DOHH2 (cell line): ENCODE data around the gene CRYBG3.

Experiments used
- H3F3A ChIP-seq: fragments of 200-600 bp; sonication (generic), shearing (Covaris generic); 2 replicates; pipeline ENCODE4 v1.6.0; 2016; ENCODE audit warnings: antibody characterized with exemption, mild to moderate bottlenecking; ENCODE audit not compliant: control insufficient read depth, insufficient read depth
- H3K27ac ChIP-seq: fragments of 200-600 bp; sonication (generic); 2 replicates; pipeline ENCODE4 v1.5.1; 2014; ENCODE audit warnings: low read depth, mild to moderate bottlenecking, low read length, moderate library complexity
- H3K27me3 ChIP-seq: fragments of 200-600 bp; sonication (generic); 2 replicates; pipeline ENCODE4 v1.6.1; 2014; ENCODE audit warnings: mild to moderate bottlenecking, low read length, mixed read lengths; ENCODE audit not compliant: control insufficient read depth
- H3K36me3 ChIP-seq: fragments of 200-600 bp; sonication (generic); 2 replicates; pipeline ENCODE4 v1.6.1; 2014; ENCODE audit warnings: mild to moderate bottlenecking, low read length, moderate library complexity, mixed read lengths; ENCODE audit not compliant: control insufficient read depth
- H3K4me1 ChIP-seq: fragments of 200-600 bp; sonication (generic); 2 replicates; pipeline ENCODE4 v1.6.1; 2014; ENCODE audit warnings: mild to moderate bottlenecking, low read length, mixed read lengths; ENCODE audit not compliant: control insufficient read depth
- H3K4me2 ChIP-seq: fragments of 200-600 bp; sonication (generic); 2 replicates; pipeline ENCODE4 v1.6.0; 2014; ENCODE audit warnings: mild to moderate bottlenecking, low read length, moderate library complexity
- H3K4me3 ChIP-seq: fragments of 200-600 bp; sonication (generic); 2 replicates; pipeline ENCODE4 v1.5.1; 2014; ENCODE audit warnings: mild to moderate bottlenecking, low read length, mixed read lengths
- H3K79me2 ChIP-seq: fragments of 200-600 bp; sonication (generic); 2 replicates; pipeline ENCODE4 v1.6.1; 2014; ENCODE audit warnings: mild to moderate bottlenecking, low read length, mixed read lengths; ENCODE audit not compliant: control insufficient read depth
- H3K9me2 ChIP-seq: fragments of 200-600 bp; sonication (generic); replicated peaks from 2 replicates; pipeline ENCODE4 v1.6.1; 2014; ENCODE audit warnings: mild to moderate bottlenecking, low read length, mixed read lengths; ENCODE audit not compliant: control insufficient read depth
- H3K9me3 ChIP-seq: fragments of 200-600 bp; sonication (generic); 2 replicates; pipeline ENCODE4 v1.6.1; 2014; ENCODE audit warnings: antibody characterized with exemption, low read length, mixed read lengths; ENCODE audit not compliant: control insufficient read depth, insufficient read depth
- H4K20me1 ChIP-seq: fragments of 200-600 bp; sonication (generic); 2 replicates; pipeline ENCODE4 v1.6.0; 2014; ENCODE audit warnings: low read depth, mild to moderate bottlenecking, antibody characterized with exemption, low read length, moderate library complexity; ENCODE audit not compliant: control insufficient read depth, insufficient read depth
- CTCF ChIP-seq: fragments of 200-600 bp; sonication (generic); IDR thresholded peaks from one replicate; pipeline ENCODE4 v1.5.1; 2014; ENCODE audit warnings: antibody characterized with exemption, mild to moderate bottlenecking, low read depth, low read length; ENCODE audit not compliant: poor library complexity, severe bottlenecking
- EZH2phosphoT487 ChIP-seq: fragments of 200-600 bp; sonication (generic); IDR thresholded peaks from 2 replicates; pipeline ENCODE4 v1.6.1; 2017; ENCODE audit warnings: borderline replicate concordance, mild to moderate bottlenecking, antibody characterized with exemption, low read length, moderate library complexity, mixed read lengths

Gene CRYBG3

GRCh38 chr3:97938444-97938843 is 116.6 kb downstream of the CRYBG3 start:
- Histone ChIP-seq H3K4me3 (no peak overlapping the region), H3K9me3 (no peaks in the 10 kb centered on the region), H3K4me2 (no peak overlapping the region), H3K27ac (no peak overlapping the region), H4K20me1 (no peaks in the 10 kb centered on the region), H3K4me1 (no peaks in the 10 kb centered on the region), H3K9me2 (no peaks in the 10 kb centered on the region), H3F3A (no peaks in the 10 kb centered on the region), H3K36me3 (peaks cover 9% of the 10 kb centered on the region), H3K27me3 (no peaks in the 10 kb centered on the region), H3K79me2 (no peaks in the 10 kb centered on the region)
- no peak for TF ChIP-seq EZH2phosphoT487
- TF ChIP-seq CTCF = no peak

- no peak overlapping the region for H3K4me3 ChIP-seq
- no peaks in the 10 kb centered on the region for H3K9me3 ChIP-seq
- no peaks in the 10 kb centered on the region for H4K20me1 ChIP-seq
- H3K36me3 ChIP-seq = peaks cover 17% of the 10 kb centered on the region
- no peaks in the 10 kb centered on the region for H3K27me3 ChIP-seq
- H3K4me1 ChIP-seq = no peaks in the 10 kb centered on the region
- no peaks in the 10 kb centered on the region for H3K79me2 ChIP-seq
- H3K9me2 ChIP-seq = no peaks in the 10 kb centered on the region
- H3K27ac ChIP-seq = no peak overlapping the region
- H3K4me2 ChIP-seq = no peak overlapping the region
- TF ChIP-seq CTCF (no peak), EZH2phosphoT487 (no peak)
- H3F3A ChIP-seq = no peaks in the 10 kb centered on the region
Measured at GRCh38 chr3:97939401-97939800, 117.6 kb downstream of the CRYBG3 start.

- no peaks in the 10 kb centered on the region for H3K79me2 ChIP-seq
- TF ChIP-seq EZH2phosphoT487 (no peak), CTCF (no peak)
- no peaks in the 10 kb centered on the region for H3K4me1 ChIP-seq
- H3K27me3 ChIP-seq = no peaks in the 10 kb centered on the region
- peaks cover 20% of the 10 kb centered on the region for H3K36me3 ChIP-seq
- H3F3A ChIP-seq = no peaks in the 10 kb centered on the region
- H3K4me3 ChIP-seq = no peak overlapping the region
- H3K9me3 ChIP-seq = no peaks in the 10 kb centered on the region
- H3K9me2 ChIP-seq = no peaks in the 10 kb centered on the region
- H4K20me1 ChIP-seq = no peaks in the 10 kb centered on the region
- H3K27ac ChIP-seq = no peak overlapping the region
- no peak overlapping the region for H3K4me2 ChIP-seq
Measured at GRCh38 chr3:97940034-97940433, 118.2 kb downstream of the CRYBG3 start.
